Caco-2 (cell line): ENCODE data around the gene HDAC3. TPM values are rescaled to one million over a fixed set of nuclear protein-coding genes. Genes with fewer than 3 reads are reported as not detected.

ENCODE experiments used
- BruUV-seq: library from RNA; stranded (reverse); fragments of 400-500 nt; replicated peaks from 2 replicates; lab custom pipeline; 2021; lab: Mats Ljungman, UMichigan
- CTCF ChIA-PET: fragments of 300-600 bp; sonication (Branson Sonifier 250); formaldehyde crosslinking; loops from one replicate; lab custom pipeline; 2022; ENCODE audit warnings: antibody characterized with exemption; lab: Charles Lee
- POLR2A ChIA-PET: fragments of 300-600 bp; sonication (Branson Sonifier 250); formaldehyde crosslinking; loops from one replicate; lab custom pipeline; 2022; ENCODE audit warnings: antibody characterized with exemption; lab: Charles Lee
- DNase-seq, 2 experiments: peaks; one replicate each; pipeline versions ENCODE4 v3.0.0 to v3.0.0-alpha.2; 2020 to 2022
- H3K27me3 ChIP-seq: replicated peaks from 2 replicates; pipeline ENCODE4 v1.6.0; 2011; ENCODE audit warnings: low read length; ENCODE audit not compliant: control insufficient read depth, insufficient read depth
- H3K36me3 ChIP-seq: 2 replicates; pipeline ENCODE4 v1.5.1; 2011; ENCODE audit warnings: low read length; ENCODE audit not compliant: control insufficient read depth, insufficient read depth
- H3K4me1 ChIP-seq: fragments of 250-450 bp; sonication (Bioruptor Pico); 2 replicates; pipeline ENCODE4 v1.5.1; 2020; ENCODE audit warnings: mild to moderate bottlenecking
- H3K4me3 ChIP-seq: 2 replicates; pipeline ENCODE4 v1.5.1; 2011; ENCODE audit warnings: low read depth, mild to moderate bottlenecking, control low read depth, low read length
- H3K9me3 ChIP-seq: fragments of 250-450 bp; sonication (Bioruptor Pico); 2 replicates; pipeline ENCODE4 v1.5.1; 2020; ENCODE audit warnings: mild to moderate bottlenecking, moderate library complexity
- H3K27ac Mint-ChIP-seq: one replicate; pipeline ENCODE4 v1.8.0; 2022; ENCODE audit warnings: mixed read lengths; ENCODE audit not compliant: unreplicated experiment
- H3K27me3 Mint-ChIP-seq: one replicate; pipeline ENCODE4 v1.8.0; 2022; ENCODE audit warnings: mixed read lengths; ENCODE audit not compliant: insufficient read depth, unreplicated experiment
- H3K36me3 Mint-ChIP-seq: one replicate; pipeline ENCODE4 v1.8.0; 2022; ENCODE audit warnings: mild to moderate bottlenecking, mixed read lengths; ENCODE audit not compliant: insufficient read depth, unreplicated experiment
- H3K4me1 Mint-ChIP-seq: one replicate; pipeline ENCODE4 v1.8.0; 2022; ENCODE audit warnings: low read depth, mixed read lengths; ENCODE audit not compliant: unreplicated experiment
- H3K4me3 Mint-ChIP-seq: one replicate; pipeline ENCODE4 v1.8.0; 2022; ENCODE audit warnings: mild to moderate bottlenecking, moderate library complexity, mixed read lengths; ENCODE audit not compliant: unreplicated experiment
- H3K9me3 Mint-ChIP-seq: one replicate; pipeline ENCODE4 v1.8.0; 2022; ENCODE audit warnings: mixed read lengths; ENCODE audit not compliant: unreplicated experiment
- intact Hi-C: fragments of 100-400 bp; cut with micrococcal nuclease; formaldehyde crosslinking; loops from one replicate; pipeline ENCODE4 v1.10.0; 2022; ENCODE audit not compliant: unreplicated experiment
- total RNA-seq: library from RNA; stranded (reverse); gene quantifications from 2 replicates; pipeline ENCODE4 v1.2.3, GENCODE V29; 2022
- TF ChIP-seq, protein P1 (sequence below), 2 experiments: fragments of 200-600 bp in 1 of 2; IDR thresholded peaks; 1 replicate in 1 of 2; 2 replicates in 1 of 2; pipeline versions ENCODE4 v1.5.1 to v1.8.0; 2011 to 2022; ENCODE audit warnings: antibody characterized with exemption in 1 of 2, control low read depth in 1 of 2, inconsistent platforms in 1 of 2, low read depth in 1 of 2, low read length in 1 of 2, mild to moderate bottlenecking in 1 of 2, moderate library complexity in 1 of 2; ENCODE audit not compliant: insufficient read depth in 1 of 2, severe bottlenecking in 1 of 2, unreplicated experiment in 1 of 2

The HDAC3 gene
- total RNA-seq, 1 experiment from 2014 or later = 73.0 TPM

DNA sequence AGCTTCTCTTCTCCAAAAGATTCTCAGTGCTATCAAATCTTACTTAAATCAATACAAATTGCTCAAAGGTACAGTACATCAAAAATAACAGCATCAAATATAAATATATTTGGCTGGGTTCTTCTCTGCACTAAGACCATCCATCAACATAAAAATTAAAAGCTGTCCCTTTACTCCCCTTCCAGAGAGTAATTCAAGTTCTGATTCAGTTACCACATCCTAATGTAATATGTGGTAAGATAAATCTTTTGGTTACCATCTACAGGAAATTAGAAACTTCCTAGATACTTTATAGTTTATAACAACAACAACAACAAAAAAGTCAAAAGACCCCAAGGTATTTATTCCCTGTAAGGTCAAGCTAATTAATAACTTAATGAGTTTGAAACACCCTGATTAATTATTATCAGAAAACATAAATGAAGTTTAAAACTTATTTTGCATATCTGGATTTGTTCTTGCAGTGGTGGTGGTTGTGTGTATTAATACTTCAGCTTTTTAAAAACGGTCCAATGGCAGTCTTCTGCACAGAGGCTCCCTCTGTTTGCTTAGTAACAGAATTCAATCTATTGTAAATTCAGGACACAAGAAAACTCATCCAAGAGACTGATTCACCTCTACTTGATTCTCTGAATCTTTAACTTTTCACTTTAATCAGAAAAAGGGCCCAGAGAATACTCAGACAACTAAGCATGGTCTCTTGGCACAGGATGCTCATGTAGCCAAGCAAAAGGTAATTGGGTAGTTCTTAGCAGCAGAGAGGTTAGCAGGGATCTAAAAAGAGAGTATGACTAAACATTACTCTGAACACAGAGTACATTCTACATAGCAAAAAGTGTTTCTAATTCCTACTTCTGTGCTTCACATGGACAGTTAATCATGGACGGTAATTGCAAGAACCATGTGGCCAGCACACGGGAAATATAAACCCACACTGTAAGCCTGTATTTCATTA, 38.0 kb downstream of the HDAC3 start:
- H3K27me3 ChIP-seq = no peaks in the 10 kb centered on the region
- Mint-ChIP-seq H3K27me3 (no peaks in the 10 kb centered on the region), H3K27ac (no peak overlapping the region), H3K36me3 (peaks cover 17% of the 10 kb centered on the region), H3K9me3 (no peaks in the 10 kb centered on the region), H3K4me1 (peaks cover 12% of the 10 kb centered on the region), H3K4me3 (no peak overlapping the region)
- intact Hi-C loops = no loop called here
- DNase-seq = no peak
- no peaks in the 10 kb centered on the region for H3K4me1 ChIP-seq
- no peak overlapping the region for H3K4me3 ChIP-seq
- TF ChIP-seq, protein P1, sequence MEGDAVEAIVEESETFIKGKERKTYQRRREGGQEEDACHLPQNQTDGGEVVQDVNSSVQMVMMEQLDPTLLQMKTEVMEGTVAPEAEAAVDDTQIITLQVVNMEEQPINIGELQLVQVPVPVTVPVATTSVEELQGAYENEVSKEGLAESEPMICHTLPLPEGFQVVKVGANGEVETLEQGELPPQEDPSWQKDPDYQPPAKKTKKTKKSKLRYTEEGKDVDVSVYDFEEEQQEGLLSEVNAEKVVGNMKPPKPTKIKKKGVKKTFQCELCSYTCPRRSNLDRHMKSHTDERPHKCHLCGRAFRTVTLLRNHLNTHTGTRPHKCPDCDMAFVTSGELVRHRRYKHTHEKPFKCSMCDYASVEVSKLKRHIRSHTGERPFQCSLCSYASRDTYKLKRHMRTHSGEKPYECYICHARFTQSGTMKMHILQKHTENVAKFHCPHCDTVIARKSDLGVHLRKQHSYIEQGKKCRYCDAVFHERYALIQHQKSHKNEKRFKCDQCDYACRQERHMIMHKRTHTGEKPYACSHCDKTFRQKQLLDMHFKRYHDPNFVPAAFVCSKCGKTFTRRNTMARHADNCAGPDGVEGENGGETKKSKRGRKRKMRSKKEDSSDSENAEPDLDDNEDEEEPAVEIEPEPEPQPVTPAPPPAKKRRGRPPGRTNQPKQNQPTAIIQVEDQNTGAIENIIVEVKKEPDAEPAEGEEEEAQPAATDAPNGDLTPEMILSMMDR (IDR thresholded peaks at IDR 0.05; ENCODE audit: insufficient read depth in 1 of 2, low read depth in 1 of 2, low read length in 1 of 2, severe bottlenecking in 1 of 2, unreplicated experiment in 1 of 2) = no peak
- H3K36me3 ChIP-seq = 0 out of 2 replicates have a peak, but pooled peaks cover 1% of the 10 kb centered on the region
- CTCF ChIA-PET = interaction anchor here (1.2 to 1.6 kb wide), 2 partner anchors 20 to 35 kb away, joined by 3 to 6 read pairs; partner anchors contain the start of gene DIAPH1
- H3K9me3 ChIP-seq = no peaks in the 10 kb centered on the region
- POLR2A ChIA-PET = no interaction called here
- no TSS peak for BruUV-seq

GRCh38 chr5:141597814-141598213, 38.8 kb downstream of the HDAC3 start:
- Mint-ChIP-seq H3K4me1 (peaks cover 12% of the 10 kb centered on the region), H3K9me3 (no peaks in the 10 kb centered on the region), H3K27me3 (no peaks in the 10 kb centered on the region), H3K4me3 (no peak overlapping the region), H3K27ac (no peak overlapping the region), H3K36me3 (peaks cover 17% of the 10 kb centered on the region)
- no TSS peak for BruUV-seq
- Histone ChIP-seq H3K4me3 (no peak overlapping the region), H3K27me3 (no peaks in the 10 kb centered on the region), H3K36me3 (0 out of 2 replicates have a peak, but pooled peaks cover 1% of the 10 kb centered on the region), H3K4me1 (no peaks in the 10 kb centered on the region), H3K9me3 (no peaks in the 10 kb centered on the region)
- TF ChIP-seq, protein P1 (IDR thresholded peaks at IDR 0.05; ENCODE audit: insufficient read depth in 1 of 2, low read depth in 1 of 2, low read length in 1 of 2, severe bottlenecking in 1 of 2, unreplicated experiment in 1 of 2) = no peak
- intact Hi-C loops = no loop called here
- ChIA-PET CTCF (interaction anchor here (1.2 to 1.6 kb wide), 2 partner anchors 21 to 34 kb away, joined by 3 to 6 read pairs; partner anchors contain the start of gene DIAPH1), POLR2A (no interaction called here)
- DNase-seq = no peak

DNA sequence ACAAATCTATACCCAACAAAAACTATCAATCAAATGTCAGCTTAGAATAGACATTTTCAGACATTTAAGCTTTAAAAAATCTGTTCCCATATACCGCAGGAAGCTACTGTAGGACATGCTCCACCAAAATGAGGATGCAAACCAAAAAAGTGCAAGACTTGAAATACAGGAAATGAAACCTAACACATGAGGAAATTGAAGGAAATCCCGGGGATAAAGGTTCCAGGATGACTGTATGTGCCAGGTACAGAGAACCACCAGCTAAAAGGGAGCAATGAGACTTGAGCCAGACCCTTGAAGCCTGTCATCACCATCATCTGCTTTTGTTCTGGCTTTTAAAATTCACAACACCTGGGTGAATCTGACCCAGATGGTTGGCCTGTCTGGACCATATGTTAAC, 39.3 kb downstream of the HDAC3 start:
- Mint-ChIP-seq H3K9me3 (no peaks in the 10 kb centered on the region), H3K4me3 (no peak overlapping the region), H3K4me1 (peaks cover 12% of the 10 kb centered on the region), H3K36me3 (peaks cover 19% of the 10 kb centered on the region), H3K27ac (no peak overlapping the region), H3K27me3 (no peaks in the 10 kb centered on the region)
- Histone ChIP-seq H3K4me3 (no peak overlapping the region), H3K4me1 (no peaks in the 10 kb centered on the region), H3K9me3 (no peaks in the 10 kb centered on the region), H3K36me3 (0 out of 2 replicates have a peak, but pooled peaks cover 1% of the 10 kb centered on the region), H3K27me3 (no peaks in the 10 kb centered on the region)
- ChIA-PET CTCF (interaction anchor here (1.2 kb wide), 1 partner anchor 33 kb away, joined by 3 read pairs; no protein-coding TSS in a partner anchor), POLR2A (no interaction called here)
- TF ChIP-seq, protein P1 (IDR thresholded peaks at IDR 0.05; ENCODE audit: insufficient read depth in 1 of 2, low read depth in 1 of 2, low read length in 1 of 2, severe bottlenecking in 1 of 2, unreplicated experiment in 1 of 2) = no peak
- no peak for DNase-seq
- BruUV-seq = no TSS peak
- intact Hi-C loops = no loop called here
